Caco-2 (cell line): ENCODE results near the gene UBTD2. TPM values are rescaled to one million over a fixed set of nuclear protein-coding genes. Genes with fewer than 3 reads are reported as not detected.

ENCODE experiments used
- BruUV-seq: library from RNA; stranded (reverse); fragments of 400-500 nt; replicated peaks from 2 replicates; lab custom pipeline; 2021; lab: Mats Ljungman, UMichigan
- CTCF ChIA-PET: fragments of 300-600 bp; sonication (Branson Sonifier 250); formaldehyde crosslinking; loops from one replicate; lab custom pipeline; 2022; ENCODE audit warnings: antibody characterized with exemption; lab: Charles Lee
- POLR2A ChIA-PET: fragments of 300-600 bp; sonication (Branson Sonifier 250); formaldehyde crosslinking; loops from one replicate; lab custom pipeline; 2022; ENCODE audit warnings: antibody characterized with exemption; lab: Charles Lee
- DNase-seq, 2 experiments: peaks; one replicate each; pipeline versions ENCODE4 v3.0.0 to v3.0.0-alpha.2; 2020 to 2022
- H3K27me3 ChIP-seq: replicated peaks from 2 replicates; pipeline ENCODE4 v1.6.0; 2011; ENCODE audit warnings: low read length; ENCODE audit not compliant: control insufficient read depth, insufficient read depth
- H3K36me3 ChIP-seq: 2 replicates; pipeline ENCODE4 v1.5.1; 2011; ENCODE audit warnings: low read length; ENCODE audit not compliant: control insufficient read depth, insufficient read depth
- H3K4me1 ChIP-seq: fragments of 250-450 bp; sonication (Bioruptor Pico); 2 replicates; pipeline ENCODE4 v1.5.1; 2020; ENCODE audit warnings: mild to moderate bottlenecking
- H3K4me3 ChIP-seq: 2 replicates; pipeline ENCODE4 v1.5.1; 2011; ENCODE audit warnings: low read depth, mild to moderate bottlenecking, control low read depth, low read length
- H3K9me3 ChIP-seq: fragments of 250-450 bp; sonication (Bioruptor Pico); 2 replicates; pipeline ENCODE4 v1.5.1; 2020; ENCODE audit warnings: mild to moderate bottlenecking, moderate library complexity
- H3K27ac Mint-ChIP-seq: one replicate; pipeline ENCODE4 v1.8.0; 2022; ENCODE audit warnings: mixed read lengths; ENCODE audit not compliant: unreplicated experiment
- H3K27me3 Mint-ChIP-seq: one replicate; pipeline ENCODE4 v1.8.0; 2022; ENCODE audit warnings: mixed read lengths; ENCODE audit not compliant: insufficient read depth, unreplicated experiment
- H3K36me3 Mint-ChIP-seq: one replicate; pipeline ENCODE4 v1.8.0; 2022; ENCODE audit warnings: mild to moderate bottlenecking, mixed read lengths; ENCODE audit not compliant: insufficient read depth, unreplicated experiment
- H3K4me1 Mint-ChIP-seq: one replicate; pipeline ENCODE4 v1.8.0; 2022; ENCODE audit warnings: low read depth, mixed read lengths; ENCODE audit not compliant: unreplicated experiment
- H3K4me3 Mint-ChIP-seq: one replicate; pipeline ENCODE4 v1.8.0; 2022; ENCODE audit warnings: mild to moderate bottlenecking, moderate library complexity, mixed read lengths; ENCODE audit not compliant: unreplicated experiment
- H3K9me3 Mint-ChIP-seq: one replicate; pipeline ENCODE4 v1.8.0; 2022; ENCODE audit warnings: mixed read lengths; ENCODE audit not compliant: unreplicated experiment
- CTCF ChIP-seq, 2 experiments: fragments of 200-600 bp in 1 of 2; IDR thresholded peaks; 1 replicate in 1 of 2; 2 replicates in 1 of 2; pipeline versions ENCODE4 v1.5.1 to v1.8.0; 2011 to 2022; ENCODE audit warnings: antibody characterized with exemption in 1 of 2, control low read depth in 1 of 2, inconsistent platforms in 1 of 2, low read depth in 1 of 2, low read length in 1 of 2, mild to moderate bottlenecking in 1 of 2, moderate library complexity in 1 of 2; ENCODE audit not compliant: insufficient read depth in 1 of 2, severe bottlenecking in 1 of 2, unreplicated experiment in 1 of 2
- intact Hi-C: fragments of 100-400 bp; cut with micrococcal nuclease; formaldehyde crosslinking; loops from one replicate; pipeline ENCODE4 v1.10.0; 2022; ENCODE audit not compliant: unreplicated experiment
- total RNA-seq: library from RNA; stranded (reverse); gene quantifications from 2 replicates; pipeline ENCODE4 v1.2.3, GENCODE V29; 2022

The UBTD2 gene
- total RNA-seq, 1 experiment from 2014 or later: 32.4 TPM

GRCh38 chr5:172175263-172175719 lies 108.3 kb downstream of the UBTD2 start:
- no peaks in the 10 kb centered on the region for H3K27me3 Mint-ChIP-seq
- no TSS peak for BruUV-seq
- H3K4me1 Mint-ChIP-seq: no peaks in the 10 kb centered on the region
- no peak for TF ChIP-seq CTCF (IDR thresholded peaks at IDR 0.05; ENCODE audit: insufficient read depth in 1 of 2, low read depth in 1 of 2, low read length in 1 of 2, severe bottlenecking in 1 of 2, unreplicated experiment in 1 of 2)
- Histone ChIP-seq H3K9me3 (no peaks in the 10 kb centered on the region), H3K4me1 (0 out of 2 replicates have a peak, but pooled peaks cover 4% of the 10 kb centered on the region), H3K4me3 (no peak overlapping the region), H3K36me3 (no peaks in the 10 kb centered on the region), H3K27me3 (no peaks in the 10 kb centered on the region)
- POLR2A ChIA-PET: no interaction called here
- no peaks in the 10 kb centered on the region for H3K36me3 Mint-ChIP-seq
- no peak overlapping the region for H3K4me3 Mint-ChIP-seq
- H3K27ac Mint-ChIP-seq: no peak overlapping the region
- intact Hi-C loops: no loop called here
- no peak for DNase-seq
- CTCF ChIA-PET: no interaction called here
- no peaks in the 10 kb centered on the region for H3K9me3 Mint-ChIP-seq

DNA sequence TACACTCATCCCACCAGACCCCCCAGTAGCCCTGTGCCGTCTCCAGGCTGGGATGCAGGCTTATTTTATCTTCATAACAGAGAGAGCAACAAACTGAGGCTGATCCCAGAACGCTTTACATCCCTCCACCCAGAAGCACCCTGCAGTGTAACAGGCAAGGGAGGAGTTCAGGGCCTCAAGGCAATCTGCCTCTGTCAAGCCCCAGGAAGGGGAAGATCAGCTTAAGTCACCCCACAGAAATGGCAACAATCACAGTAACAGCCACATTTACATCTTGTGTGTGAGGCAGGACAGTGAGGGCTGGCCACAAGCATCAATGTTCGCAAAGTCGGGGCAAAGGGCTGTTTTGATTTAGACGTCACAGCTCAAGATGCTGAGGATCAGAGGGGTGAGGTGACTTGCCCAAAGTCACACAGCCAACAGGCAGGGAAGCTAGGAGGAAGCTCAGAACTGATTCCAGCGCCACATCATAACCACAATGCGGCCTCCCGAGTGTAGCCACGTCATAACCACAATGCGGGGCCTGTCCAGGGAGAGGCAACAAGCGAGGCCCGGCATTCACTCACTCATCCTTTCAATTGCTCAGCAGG lies 109.9 kb downstream of the UBTD2 start:
- H3K9me3 ChIP-seq: no peaks in the 10 kb centered on the region
- Mint-ChIP-seq H3K4me3 (no peak overlapping the region), H3K27me3 (no peaks in the 10 kb centered on the region), H3K27ac (no peak overlapping the region), H3K4me1 (no peaks in the 10 kb centered on the region), H3K9me3 (no peaks in the 10 kb centered on the region), H3K36me3 (no peaks in the 10 kb centered on the region)
- ChIA-PET POLR2A (no interaction called here), CTCF (interaction anchor here (1.4 kb wide), 1 partner anchor 15 kb away, joined by 7 read pairs; the partner anchor contains the start of gene STK10)
- H3K4me3 ChIP-seq: no peak overlapping the region
- no TSS peak for BruUV-seq
- intact Hi-C loops: no loop called here
- H3K36me3 ChIP-seq: no peaks in the 10 kb centered on the region
- no peak for TF ChIP-seq CTCF (IDR thresholded peaks at IDR 0.05; ENCODE audit: insufficient read depth in 1 of 2, low read depth in 1 of 2, low read length in 1 of 2, severe bottlenecking in 1 of 2, unreplicated experiment in 1 of 2)
- no peak for DNase-seq
- no peaks in the 10 kb centered on the region for H3K27me3 ChIP-seq
- 0 out of 2 replicates have a peak, but pooled peaks cover 4% of the 10 kb centered on the region for H3K4me1 ChIP-seq

GRCh38 chr5:172172912-172173563 lies 110.5 kb downstream of the UBTD2 start:
- Mint-ChIP-seq H3K4me1 (no peaks in the 10 kb centered on the region), H3K36me3 (no peaks in the 10 kb centered on the region), H3K27me3 (no peaks in the 10 kb centered on the region), H3K9me3 (no peaks in the 10 kb centered on the region), H3K4me3 (no peak overlapping the region), H3K27ac (no peak overlapping the region)
- Histone ChIP-seq H3K9me3 (no peaks in the 10 kb centered on the region), H3K4me3 (no peak overlapping the region), H3K4me1 (0 out of 2 replicates have a peak, but pooled peaks cover 4% of the 10 kb centered on the region), H3K27me3 (no peaks in the 10 kb centered on the region), H3K36me3 (no peaks in the 10 kb centered on the region)
- ChIA-PET CTCF (no interaction called here), POLR2A (interaction anchor here (0.7 kb wide), 1 partner anchor 27 kb away, joined by 3 read pairs; no protein-coding TSS in a partner anchor)
- no TSS peak for BruUV-seq
- TF ChIP-seq CTCF (IDR thresholded peaks at IDR 0.05; ENCODE audit: insufficient read depth in 1 of 2, low read depth in 1 of 2, low read length in 1 of 2, severe bottlenecking in 1 of 2, unreplicated experiment in 1 of 2): no peak
- intact Hi-C loops: no loop called here
- DNase-seq: no peak
